NCI-H187 treated with DMSO at 0.1 percent for 48 hours (cell line): ENCODE measurements around the gene SLC39A6.
"Not testable (repeated sequence)": the region's sequence is repeated elsewhere in the genome, so short reads cannot be mapped to it uniquely, and the experiment has no call there.

Source experiments
- DNase-seq: peaks from one replicate; lab custom pipeline; 2025; lab: John Stamatoyannopoulos, UW

Gene SLC39A6

GRCh38 chr18:36099311-36099710, 29.8 kb downstream of the SLC39A6 start:
- DNase-seq, result no peak

GRCh38 chr18:36096955-36097354, 32.2 kb downstream of the SLC39A6 start:
- DNase-seq, result no peak

GRCh38 chr18:36095936-36096519, 33.1 kb downstream of the SLC39A6 start:
- no peak for DNase-seq

- DNase-seq, result no peak
These were observed 34.7 kb downstream of the SLC39A6 start for GRCh38 chr18:36094431-36094830.

GRCh38 chr18:36092116-36092515, 37.0 kb downstream of the SLC39A6 start:
- not testable (repeated sequence) for DNase-seq

GRCh38 chr18:36089001-36089400, 40.1 kb downstream of the SLC39A6 start:
- DNase-seq, result no peak

GRCh38 chr18:36088256-36088655, 40.9 kb downstream of the SLC39A6 start:
- DNase-seq, result no peak

GRCh38 chr18:36086186-36086585, 43.0 kb downstream of the SLC39A6 start:
- no peak for DNase-seq

- DNase-seq, result no peak
These were observed 43.9 kb downstream of the SLC39A6 start for GRCh38 chr18:36085195-36085594.

- no peak for DNase-seq
These were observed 45.4 kb downstream of the SLC39A6 start for GRCh38 chr18:36083729-36084128.

- DNase-seq, result not testable (repeated sequence)
These were observed 48.0 kb downstream of the SLC39A6 start for GRCh38 chr18:36081118-36081517.

GRCh38 chr18:36078751-36079529, 50.2 kb downstream of the SLC39A6 start:
- no peak for DNase-seq

- DNase-seq, result not testable (repeated sequence)
These were observed 51.4 kb downstream of the SLC39A6 start for GRCh38 chr18:36077764-36078163.

- DNase-seq, result peak; percentile 56
These were observed 53.1 kb downstream of the SLC39A6 start for GRCh38 chr18:36075862-36076587.

- DNase-seq, result no peak
These were observed 54.7 kb downstream of the SLC39A6 start for GRCh38 chr18:36074435-36074834.

GRCh38 chr18:36073676-36074075, 55.5 kb downstream of the SLC39A6 start:
- DNase-seq, result no peak

GRCh38 chr18:36072406-36072805, 56.7 kb downstream of the SLC39A6 start:
- not testable (repeated sequence) for DNase-seq

GRCh38 chr18:36067055-36067957, 61.8 kb downstream of the SLC39A6 start, which contains the start of gene RPRD1A:
Gene RPRD1A (minus strand): TSS chr18:36067559. CDS start chr18:36067404, 155 bp downstream.
- DNase-seq, result peak; percentile 79

- DNase-seq, result no peak
These were observed 62.5 kb downstream of the SLC39A6 start for GRCh38 chr18:36066686-36067054.

GRCh38 chr18:36066001-36066400, 63.1 kb downstream of the SLC39A6 start:
- DNase-seq, result no peak

- DNase-seq, result not testable (repeated sequence)
These were observed 64.4 kb downstream of the SLC39A6 start for GRCh38 chr18:36064809-36065079.
